Right cardiac atrium (tissue), 5 donors: ENCODE data around the gene CRYBA4. TPM values are rescaled to one million over a fixed set of nuclear protein-coding genes. Genes with fewer than 3 reads are reported as not detected.

Experiments
- ATAC-seq, 2 donors: fragments of 200-7000 bp; cut with Tn5 transposase; one replicate each; pipeline versions ENCODE4 v1.8.0 to v1.9.1; 2020; ENCODE audit warnings: moderate library complexity in 2 of 2, mild to moderate bottlenecking in 1 of 2
- DNase-seq, 3 donors: peaks; one replicate each; pipeline ENCODE4 v3.0.0-alpha.2; 2020
- H3K27ac ChIP-seq: one replicate; pipeline ENCODE4 v1.5.1; 2013; ENCODE audit warnings: mild to moderate bottlenecking, low read length, control low read depth, moderate library complexity
- H3K27me3 ChIP-seq: one replicate; pipeline ENCODE4 v1.6.1; 2013; ENCODE audit not compliant: control insufficient read depth, insufficient read depth
- H3K4me1 ChIP-seq: one replicate; pipeline ENCODE4 v1.6.1; 2013; ENCODE audit warnings: low read length; ENCODE audit not compliant: control insufficient read depth, insufficient read depth
- H3K4me3 ChIP-seq: one replicate; pipeline ENCODE4 v1.5.1; 2013; ENCODE audit warnings: low read length, control low read depth
- H3K9me3 ChIP-seq: one replicate; pipeline ENCODE4 v1.6.1; 2013; ENCODE audit warnings: low read length; ENCODE audit not compliant: control insufficient read depth
- whole genome bisulfite sequencing: extraction: QIAGEN DNeasy Blood & Tissue Kit; methylation state at CpG from one replicate; pipeline ENCODE4 v1.1.7; 2013; 5-methylcytosine and 5-hydroxymethylcytosine counted together
- intact Hi-C, 4 donors: fragments of 100-400 bp; cut with DNase I; formaldehyde crosslinking; loops; one replicate each; pipeline versions ENCODE4 v1.11.0 to v1.14.0; 2022 to 2023
- polyA plus RNA-seq: library from polyadenylated mRNA; stranded (reverse); fragments of 200-250 nt; gene quantifications from one replicate; pipeline ENCODE4 v1.2.3, GENCODE V29; 2013
- total RNA-seq, 4 donors: library from RNA; stranded (reverse); fragmentation: NEBNext Ultra II Directional; extraction: Animal tissue kit (Norgen Biotek cat#: 25700); gene quantifications; one replicate each; pipeline ENCODE4 v1.2.1, GENCODE V29; 2021
- donor health status: healthy with polysubstance abuse.
- donor health status: DM: no; HTN: yes; CAD: no.
- donor health status: DM: no; HTN: no; CAD: no.
- donor health status: DM: no; HTN: yes; CAD: no; lungs with severe emphysema.
- donor health status: DM: yes; HTN: yes; CAD: no.

Gene CRYBA4
- total and polyA plus RNA-seq, 5 donors = not detected

GRCh38 chr22:26663374-26663923 is 41.7 kb downstream of the CRYBA4 start:
- WGBS = 79% methylated on average over 9 of the region's 9 CpGs

DNA sequence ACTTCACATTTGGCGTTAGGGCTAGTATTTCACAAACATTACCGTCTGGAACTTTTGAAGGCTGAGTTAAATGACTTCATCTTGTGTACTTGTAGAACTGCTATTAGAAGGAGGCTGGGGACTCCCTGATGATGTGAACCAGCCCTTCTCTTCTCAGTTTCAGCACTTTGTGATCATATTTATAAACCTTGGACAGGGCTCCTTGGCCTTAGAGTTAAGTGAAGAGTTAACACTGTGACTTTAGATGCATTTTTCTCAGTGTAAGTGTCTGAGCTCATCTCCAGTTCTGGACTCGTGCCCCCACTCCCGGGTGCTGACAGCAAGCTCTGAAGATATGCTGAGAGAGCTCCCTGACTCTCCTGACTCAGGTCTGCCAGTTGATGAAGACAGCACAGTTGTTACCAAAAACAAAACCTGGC is 44.1 kb downstream of the CRYBA4 start:
- intact Hi-C loops = loop anchor here in 1 of 4 donors (10.0 kb wide), 1 partner anchor 271 kb away; no protein-coding TSS in a partner anchor

More at GRCh38 chr22:26663374-26663923, 41.7 kb downstream of the CRYBA4 start:
- no peak overlapping the region for H3K4me3 ChIP-seq
- H3K4me1 ChIP-seq = no peaks in the 10 kb centered on the region
- intact Hi-C loops = loop anchor here in 1 of 4 donors (10.0 kb wide), 1 partner anchor 269 kb away; no protein-coding TSS in a partner anchor
- DNase-seq (no peak), ATAC-seq (no peak)
- no peaks in the 10 kb centered on the region for H3K9me3 ChIP-seq
- H3K27ac ChIP-seq = no peak overlapping the region
- no peaks in the 10 kb centered on the region for H3K27me3 ChIP-seq

GRCh38 chr22:26667140-26667539 is 45.4 kb downstream of the CRYBA4 start:
- DNase-seq (no peak), ATAC-seq (no peak)
- 86% methylated on average over 13 of the region's 13 CpGs for WGBS
- intact Hi-C loops = loop anchor here in 1 of 4 donors (10.0 kb wide), 1 partner anchor 272 kb away; no protein-coding TSS in a partner anchor
- Histone ChIP-seq H3K27me3 (no peaks in the 10 kb centered on the region), H3K4me1 (peaks cover under 1% of the 10 kb centered on the region), H3K9me3 (no peaks in the 10 kb centered on the region), H3K27ac (no peak overlapping the region), H3K4me3 (no peak overlapping the region)

More for the DNA sequence above, 44.1 kb downstream of the CRYBA4 start:
- Histone ChIP-seq H3K27ac (no peak overlapping the region), H3K4me1 (no peaks in the 10 kb centered on the region), H3K4me3 (no peak overlapping the region), H3K9me3 (no peaks in the 10 kb centered on the region), H3K27me3 (no peaks in the 10 kb centered on the region)
- DNase-seq = peak in 1 of 3 donors; percentile 60
- 10% methylated on average over 4 of the region's 4 CpGs for WGBS
- ATAC-seq = peak; percentile 19 to 29

DNA sequence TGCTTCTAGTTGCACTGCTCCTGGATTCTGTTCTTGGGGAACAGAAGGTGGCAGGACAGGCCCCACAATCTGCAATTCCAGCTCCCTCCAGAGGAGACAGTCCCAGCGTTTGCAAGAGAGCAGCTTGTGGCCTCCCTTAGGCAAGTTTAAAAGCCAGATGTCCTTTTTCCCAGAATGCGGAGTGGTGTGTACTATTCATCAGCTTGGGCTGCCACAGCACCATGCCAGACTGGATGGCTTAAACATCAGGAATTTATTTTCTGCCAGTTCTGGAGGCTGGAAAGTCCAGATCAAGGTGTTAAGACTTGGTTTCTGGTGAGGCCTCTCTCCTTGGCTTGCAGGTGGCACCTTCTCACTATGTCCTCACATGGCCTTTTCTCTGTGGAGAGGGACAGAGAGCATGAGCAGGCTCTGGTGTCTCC is 47.3 kb downstream of the CRYBA4 start:
- no peak overlapping the region for H3K4me3 ChIP-seq
- ATAC-seq (no peak), DNase-seq (peak in 1 of 3 donors; percentile 21)
- intact Hi-C loops = loop anchor here in 1 of 4 donors (10.0 kb wide), 1 partner anchor 274 kb away; no protein-coding TSS in a partner anchor
- no peak overlapping the region for H3K27ac ChIP-seq
- no peaks in the 10 kb centered on the region for H3K27me3 ChIP-seq
- 70% methylated on average over 2 of the region's 2 CpGs for WGBS
- no peaks in the 10 kb centered on the region for H3K9me3 ChIP-seq
- H3K4me1 ChIP-seq = peaks cover 3% of the 10 kb centered on the region

DNA sequence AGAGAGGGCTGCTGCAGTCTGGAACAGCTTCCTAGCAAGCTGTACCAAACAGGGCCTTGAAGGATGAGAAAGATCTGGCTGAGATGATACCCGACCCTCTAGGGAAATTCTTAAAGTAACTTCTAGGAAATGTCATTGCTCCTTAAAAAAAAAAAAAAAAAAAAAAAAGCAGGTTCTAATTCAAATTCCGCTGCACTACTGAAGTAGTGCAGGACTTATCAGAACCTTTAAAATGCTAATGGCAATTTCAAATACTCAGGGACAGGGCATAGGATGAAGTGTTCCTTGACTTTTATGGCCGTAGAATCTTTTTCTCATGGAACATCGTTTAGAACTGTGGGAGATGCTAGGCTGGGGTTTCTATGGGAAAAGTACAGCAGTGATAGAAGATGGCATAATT is 48.7 kb downstream of the CRYBA4 start:
- intact Hi-C loops = no loop called here
- H3K4me3 ChIP-seq = no peak overlapping the region
- no peak for ATAC-seq
- H3K27ac ChIP-seq = no peak overlapping the region
- H3K27me3 ChIP-seq = no peaks in the 10 kb centered on the region
- peaks cover 11% of the 10 kb centered on the region for H3K4me1 ChIP-seq
- 85% methylated on average over 4 of the region's 4 CpGs for WGBS
- DNase-seq = no peak
- H3K9me3 ChIP-seq = no peaks in the 10 kb centered on the region

- no peak for ATAC-seq
These were observed 49.7 kb downstream of the CRYBA4 start for GRCh38 chr22:26671317-26672059.

DNA sequence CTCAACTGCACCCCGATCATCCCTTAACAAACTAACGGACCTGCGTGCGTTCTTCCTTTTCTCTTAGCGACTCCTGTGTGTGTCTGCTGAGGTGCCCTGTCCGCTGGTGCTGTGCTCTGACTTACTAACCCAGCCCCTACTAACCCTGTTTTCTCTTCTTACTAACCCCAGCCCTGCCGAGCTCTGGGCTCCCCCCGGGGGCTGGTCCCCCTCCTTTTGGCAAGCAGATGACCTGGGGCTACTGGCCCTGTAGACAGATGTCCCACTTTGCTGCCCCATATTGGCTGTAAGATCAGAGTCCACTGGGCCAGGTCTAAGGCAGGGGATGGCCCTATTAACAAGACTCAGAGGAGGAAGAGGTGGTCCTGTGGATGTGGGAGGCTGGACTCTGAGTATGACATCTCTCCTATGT is 50.3 kb downstream of the CRYBA4 start:
- Histone ChIP-seq H3K9me3 (no peaks in the 10 kb centered on the region), H3K4me3 (peak overlapping the region; percentile 85), H3K4me1 (peaks cover 11% of the 10 kb centered on the region), H3K27me3 (no peaks in the 10 kb centered on the region), H3K27ac (peak overlapping the region; percentile 95)
- intact Hi-C loops = no loop called here
- WGBS = 90% methylated on average over 8 of the region's 8 CpGs
- ATAC-seq = peak in 1 of 2 donors; percentile 2
- DNase-seq = peak in 2 of 3 donors; percentile 66 to 67

More at GRCh38 chr22:26671317-26672059, 49.7 kb downstream of the CRYBA4 start:
- H3K9me3 ChIP-seq = no peaks in the 10 kb centered on the region
- H3K4me3 ChIP-seq = no peak overlapping the region
- DNase-seq = peak; percentile 33 to 80 (median 80)
- H3K4me1 ChIP-seq = peaks cover 11% of the 10 kb centered on the region
- no peaks in the 10 kb centered on the region for H3K27me3 ChIP-seq
- intact Hi-C loops = no loop called here
- peak overlapping the region; percentile 95 for H3K27ac ChIP-seq
- 84% methylated on average over 15 of the region's 15 CpGs for WGBS

- intact Hi-C loops = no loop called here
- Histone ChIP-seq H3K9me3 (no peaks in the 10 kb centered on the region), H3K27ac (peak overlapping the region; percentile 95), H3K4me3 (peak overlapping the region; percentile 85), H3K4me1 (peaks cover 11% of the 10 kb centered on the region), H3K27me3 (no peaks in the 10 kb centered on the region)
- ATAC-seq (peak; percentile 91 to 93), DNase-seq (peak; percentile 94 to 96 (median 96))
- under 1% methylated on average over 36 of the region's 36 CpGs for WGBS
These were observed 51.1 kb downstream of the CRYBA4 start for GRCh38 chr22:26672590-26673468.

- WGBS = 39% methylated on average over 4 of the region's 4 CpGs
- Histone ChIP-seq H3K27ac (peak overlapping the region; percentile 95), H3K27me3 (no peaks in the 10 kb centered on the region), H3K9me3 (no peaks in the 10 kb centered on the region), H3K4me3 (peak overlapping the region; percentile 85), H3K4me1 (peaks cover 11% of the 10 kb centered on the region)
- DNase-seq = peak in 1 of 3 donors; percentile 28
- intact Hi-C loops = no loop called here
- ATAC-seq = no peak
These were observed 51.7 kb downstream of the CRYBA4 start for GRCh38 chr22:26673486-26673885.

DNA sequence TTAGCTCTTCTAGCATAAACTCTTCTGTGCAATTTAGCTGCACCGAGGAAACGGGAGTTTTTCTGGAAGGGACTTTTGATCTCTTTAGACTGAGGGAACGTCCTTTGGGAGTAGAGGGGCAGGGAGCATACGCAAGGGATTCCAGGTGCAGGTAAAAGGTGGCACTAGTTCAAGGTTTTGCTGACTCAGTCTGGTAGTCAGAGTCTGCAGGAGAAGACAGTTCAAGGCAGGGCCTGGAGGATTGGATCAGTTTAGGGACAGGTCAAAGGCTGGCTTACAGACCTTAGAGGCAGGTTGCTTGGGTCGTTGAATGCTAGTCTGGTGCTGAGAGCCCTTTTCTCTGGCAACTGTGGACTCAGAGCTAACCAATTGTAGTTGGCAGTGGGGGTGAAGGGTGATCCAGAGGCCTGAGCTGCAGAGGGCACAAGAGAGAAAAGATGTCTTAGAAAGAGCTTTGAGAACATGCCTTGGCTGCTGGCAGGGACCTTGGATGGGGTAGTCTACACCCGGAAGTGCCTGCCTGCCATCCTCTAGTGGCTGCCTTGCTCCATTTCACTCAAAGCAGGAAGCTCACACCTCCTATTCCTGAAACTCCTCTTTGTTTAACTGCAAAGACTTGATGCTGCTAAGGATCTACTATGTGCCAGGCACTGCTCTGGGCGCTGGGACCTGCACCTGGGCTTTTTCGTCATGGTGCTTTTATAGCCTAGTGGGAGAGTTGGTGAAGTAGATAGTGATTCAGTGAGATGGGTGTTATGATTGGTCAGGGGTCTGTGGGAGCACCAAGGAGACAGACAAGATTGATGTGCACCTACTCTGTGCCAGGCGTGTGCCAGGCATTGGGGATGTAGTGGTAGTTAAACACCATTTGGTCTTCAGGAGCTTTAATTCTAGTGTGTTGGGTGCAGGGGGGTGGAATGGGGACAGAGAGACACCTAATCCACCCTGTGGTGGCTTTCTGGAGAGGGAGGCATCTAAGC is 52.7 kb downstream of the CRYBA4 start:
- peak in 1 of 3 donors; percentile 36 for DNase-seq
- H3K4me1 ChIP-seq = peaks cover 11% of the 10 kb centered on the region
- intact Hi-C loops = no loop called here
- WGBS = 84% methylated on average over 9 of the region's 9 CpGs
- no peaks in the 10 kb centered on the region for H3K9me3 ChIP-seq
- H3K27ac ChIP-seq = peak overlapping the region; percentile 23
- no peak overlapping the region for H3K4me3 ChIP-seq
- no peak for ATAC-seq
- H3K27me3 ChIP-seq = no peaks in the 10 kb centered on the region
